GM21423 (cell line): Measurements from ENCODE around the gene CFAP300.

Experiments used
- ATAC-seq: cut with Tn5 transposase; IDR thresholded peaks from one replicate; pipeline ENCODE4 v1.9.1; 2021; ENCODE audit warnings: mild to moderate bottlenecking, moderate library complexity; ENCODE audit not compliant: unreplicated experiment

Gene CFAP300

DNA sequence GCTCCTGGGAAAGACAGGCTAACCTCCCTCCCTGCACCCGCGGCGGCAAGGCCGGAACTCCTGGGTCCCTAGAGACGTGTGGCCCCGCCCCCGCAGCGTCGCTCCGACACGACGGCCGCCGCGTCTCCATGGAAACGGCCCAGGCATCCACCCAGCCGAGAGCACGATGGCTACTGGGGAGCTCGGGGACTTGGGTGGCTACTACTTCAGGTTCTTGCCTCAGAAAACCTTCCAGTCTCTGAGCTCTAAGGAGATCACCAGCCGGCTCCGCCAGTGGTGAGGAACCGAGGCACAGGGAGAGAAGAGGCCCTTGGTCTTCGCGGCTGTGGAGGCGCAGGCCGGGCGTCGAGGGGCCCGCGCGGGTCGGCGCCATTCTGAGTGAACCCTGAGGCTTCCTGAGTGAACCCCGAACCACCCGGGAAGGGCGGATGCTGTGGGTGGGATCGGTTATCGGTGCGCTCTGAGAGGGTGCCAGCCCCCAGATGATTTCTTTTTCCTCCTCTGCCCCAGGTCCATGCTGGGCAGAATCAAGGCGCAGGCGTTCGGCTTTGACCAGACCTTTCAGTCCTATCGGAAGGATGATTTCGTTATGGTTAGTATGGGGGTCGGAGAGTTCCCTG lies at the start of gene CFAP300:
Gene CFAP300 (plus strand): TSS at position 133 of the 620 bp plus-strand sequence. CDS start 34 bp downstream, at position 167.
- ATAC-seq = no peak

DNA sequence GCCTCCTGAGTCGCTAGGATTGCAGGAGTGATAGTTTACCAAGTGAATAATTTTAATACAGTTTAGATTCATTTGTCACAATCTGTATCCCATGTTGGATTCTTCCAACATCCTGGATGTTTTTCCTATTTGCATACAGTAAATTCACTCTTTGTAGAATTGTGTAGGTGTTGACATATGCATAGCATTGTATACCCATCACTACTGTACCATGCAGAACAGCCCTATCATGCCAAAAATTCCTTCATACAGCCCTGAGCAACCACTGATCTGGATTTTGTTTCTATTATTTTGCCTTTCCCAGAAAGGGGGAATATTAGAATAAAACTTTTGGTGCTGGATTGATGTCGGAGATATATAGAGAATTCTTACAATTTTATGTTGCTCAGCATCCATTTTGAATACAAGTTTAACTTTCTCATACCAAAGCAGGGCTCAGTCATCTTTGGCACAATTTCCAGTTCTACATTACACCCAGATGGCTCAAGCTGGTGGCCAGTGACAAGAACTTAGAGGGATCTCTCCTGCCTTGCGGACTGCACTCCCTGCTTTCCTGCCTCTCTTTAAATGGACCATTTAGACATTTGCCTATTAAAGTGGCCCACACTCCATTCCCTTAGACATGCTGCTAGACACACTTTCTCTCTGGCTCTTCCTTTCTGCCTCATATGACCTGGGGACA lies 45.4 kb upstream of the CFAP300 start:
- ATAC-seq = no peak

DNA sequence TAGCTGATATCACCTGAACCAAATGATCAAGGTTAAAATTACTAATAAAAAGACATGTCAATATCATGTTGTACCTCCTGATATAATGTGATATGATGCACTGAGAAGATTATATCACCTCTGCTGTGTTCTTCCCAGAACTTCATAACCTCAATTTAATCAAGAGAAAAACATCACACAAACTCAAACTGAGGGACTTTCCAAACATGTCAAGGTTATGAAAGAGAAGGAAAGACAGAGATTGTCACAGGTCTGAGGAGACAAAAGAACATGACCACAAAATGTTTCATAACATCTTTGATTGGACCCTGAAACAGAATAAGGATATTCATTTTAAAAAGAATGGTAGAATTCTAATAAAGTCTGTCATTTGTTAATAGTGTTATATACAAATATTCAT lies 43.0 kb upstream of the CFAP300 start:
- ATAC-seq = no peak

DNA sequence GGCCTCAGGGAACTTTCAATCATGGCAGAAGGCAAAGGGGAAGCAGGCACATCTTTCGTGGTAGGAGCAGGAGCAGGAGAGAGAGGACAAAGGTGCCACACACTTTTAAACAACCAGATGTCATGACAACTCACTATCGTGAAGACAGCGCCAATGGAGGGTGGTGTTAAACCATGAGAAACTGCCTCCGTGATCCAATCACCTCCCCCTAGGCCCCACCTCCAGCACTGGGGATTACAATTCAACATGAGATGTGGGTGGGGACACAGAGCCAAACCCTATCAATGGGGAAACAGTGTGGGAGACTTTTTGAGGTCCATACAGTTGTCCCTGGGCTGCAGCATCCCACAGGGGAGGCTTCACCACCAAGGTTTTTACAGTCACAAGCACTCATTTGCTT lies 41.9 kb upstream of the CFAP300 start:
- no peak for ATAC-seq

DNA sequence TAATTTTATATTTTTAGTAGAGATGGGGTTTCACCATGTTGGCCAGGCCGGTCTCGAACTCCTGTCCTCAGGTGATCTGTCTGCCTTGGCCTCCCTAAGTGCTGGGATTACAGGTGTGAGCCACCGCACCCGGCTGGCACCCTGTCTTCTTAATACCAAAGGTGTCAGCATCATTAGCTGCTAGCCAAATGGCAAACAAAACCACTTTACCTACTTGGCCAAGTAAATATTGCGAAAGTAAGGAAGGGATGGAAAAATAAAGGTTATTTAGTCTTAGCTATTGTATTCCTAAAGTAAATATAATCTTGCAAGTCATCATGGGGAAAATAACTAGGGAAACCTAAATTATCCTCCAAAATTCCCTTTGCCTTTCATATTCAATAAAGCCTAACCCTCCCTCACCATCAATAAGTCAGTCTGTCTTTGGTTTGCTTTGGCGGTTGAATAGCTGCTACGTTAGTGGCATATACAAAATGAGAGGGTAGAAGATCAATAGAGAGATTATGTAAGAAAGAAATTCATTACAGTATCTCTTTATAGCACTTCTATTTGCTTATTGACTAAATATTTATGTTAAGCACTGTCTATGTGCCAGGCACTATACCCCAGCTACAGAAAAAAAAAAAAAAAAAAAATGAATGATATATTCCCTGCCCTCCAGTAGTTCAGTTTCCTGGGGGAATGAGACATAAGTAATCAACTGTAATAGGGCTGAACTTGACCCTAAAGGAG lies 40.2 kb upstream of the CFAP300 start:
- ATAC-seq = no peak

DNA sequence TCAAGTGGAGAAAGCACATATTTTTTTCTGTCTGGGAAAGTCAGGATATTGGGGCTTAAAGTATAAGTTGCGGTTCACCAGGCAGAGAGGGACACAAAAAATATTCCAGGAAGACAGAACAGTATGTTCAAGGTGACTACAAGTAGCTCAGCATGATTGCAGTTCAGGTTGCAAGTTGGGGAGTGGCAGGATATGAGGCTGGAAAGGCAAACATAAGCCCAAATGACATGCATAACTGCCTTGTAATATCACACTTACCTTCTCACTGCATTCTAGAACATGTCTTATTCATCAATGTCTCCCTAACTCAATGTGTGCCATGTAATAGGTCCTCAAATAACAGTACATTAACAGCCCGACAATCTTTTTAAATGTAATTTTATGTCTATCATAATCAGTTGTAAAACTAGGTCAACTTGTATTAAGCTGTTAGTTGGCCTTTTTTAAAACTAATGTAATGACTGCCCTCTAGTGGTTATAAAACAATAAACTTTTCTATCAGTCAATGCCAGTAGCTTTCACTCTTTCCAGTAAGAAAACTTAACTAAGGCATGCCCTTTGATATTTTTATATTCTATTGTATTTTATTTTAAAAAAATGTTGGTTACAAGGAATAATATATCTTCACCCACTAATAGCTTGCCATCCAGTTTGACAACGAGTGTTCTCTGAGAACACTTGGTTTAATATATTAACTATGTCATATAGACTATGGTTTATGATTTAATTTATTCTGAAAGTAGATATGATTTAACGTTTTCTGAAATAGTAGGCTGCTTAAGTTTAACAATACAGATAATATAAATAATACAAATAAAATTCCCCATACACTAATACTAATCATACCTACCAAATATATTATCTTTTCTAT lies 39.4 kb upstream of the CFAP300 start:
- peak; percentile 76 for ATAC-seq

DNA sequence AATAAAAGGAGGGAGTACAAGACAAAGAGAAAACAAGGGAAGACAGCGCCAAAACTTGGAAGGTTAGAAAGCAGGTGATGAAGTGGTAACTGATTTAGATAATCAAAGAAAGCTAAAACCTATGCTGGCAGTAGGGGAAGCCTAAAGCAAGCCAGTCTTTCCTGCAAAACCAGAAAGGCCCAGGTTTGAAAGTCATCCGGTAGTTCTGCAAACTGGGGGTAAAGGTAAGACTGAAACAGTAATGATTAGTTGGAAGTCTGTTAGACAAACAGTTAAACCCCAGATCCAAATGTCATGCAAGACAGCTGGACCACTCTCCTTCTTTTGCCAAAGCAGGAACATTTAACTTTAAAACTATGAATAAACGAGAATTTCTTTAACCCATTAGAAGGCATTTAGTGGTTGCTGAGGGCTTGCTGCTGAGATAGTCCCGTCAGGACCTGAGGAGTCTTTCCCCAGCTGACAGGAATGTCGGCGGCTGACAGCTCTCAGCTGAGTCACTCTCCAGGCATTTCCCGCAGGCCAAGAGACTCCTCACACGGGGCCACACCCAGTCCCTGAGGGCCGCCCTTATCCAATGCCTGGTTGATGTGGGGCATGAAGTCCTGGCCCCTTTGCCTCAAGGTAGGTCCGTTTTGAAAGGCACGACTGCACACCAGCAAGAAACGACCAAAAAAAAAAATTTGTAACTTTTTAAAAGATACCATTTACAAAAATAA lies 36.3 kb upstream of the CFAP300 start:
- no peak for ATAC-seq

DNA sequence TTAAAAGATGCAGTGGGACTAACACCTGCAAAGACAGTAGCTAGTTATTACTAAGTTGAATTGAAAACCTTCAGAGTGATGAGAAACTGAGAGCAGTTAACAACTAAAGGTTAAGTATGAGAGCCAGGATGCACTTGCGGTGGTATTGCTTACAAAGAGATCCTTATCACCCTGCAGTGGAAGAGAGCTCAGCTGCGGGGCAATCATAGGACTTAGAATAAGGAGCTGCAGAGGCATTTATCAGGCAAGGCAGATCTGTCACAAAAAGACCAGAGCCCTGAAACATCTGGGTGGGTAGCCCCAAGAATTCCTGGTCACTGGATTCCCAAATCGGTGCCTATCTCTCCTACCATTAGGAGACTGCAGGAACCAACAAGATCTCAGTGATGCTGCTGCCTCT lies 34.3 kb upstream of the CFAP300 start:
- no peak for ATAC-seq

DNA sequence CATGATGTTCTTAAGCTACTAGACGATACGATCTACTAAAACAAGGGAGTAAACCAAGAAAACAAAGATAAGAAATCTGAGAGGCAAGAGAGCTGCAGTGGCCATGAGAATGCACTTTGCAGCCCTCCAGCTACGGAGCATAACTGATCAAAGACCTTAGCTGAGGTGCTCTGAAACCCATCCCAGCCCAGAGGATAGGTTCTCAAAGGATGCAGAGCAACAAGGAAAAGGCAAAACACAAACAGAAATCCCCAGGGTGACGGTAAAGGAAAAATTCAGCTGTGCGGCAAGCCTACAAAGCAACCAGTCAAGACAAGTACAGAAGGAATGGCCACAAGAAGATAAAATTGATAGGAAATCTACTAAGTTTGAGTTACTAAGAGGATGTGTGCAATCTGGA lies 32.5 kb upstream of the CFAP300 start:
- no peak for ATAC-seq

DNA sequence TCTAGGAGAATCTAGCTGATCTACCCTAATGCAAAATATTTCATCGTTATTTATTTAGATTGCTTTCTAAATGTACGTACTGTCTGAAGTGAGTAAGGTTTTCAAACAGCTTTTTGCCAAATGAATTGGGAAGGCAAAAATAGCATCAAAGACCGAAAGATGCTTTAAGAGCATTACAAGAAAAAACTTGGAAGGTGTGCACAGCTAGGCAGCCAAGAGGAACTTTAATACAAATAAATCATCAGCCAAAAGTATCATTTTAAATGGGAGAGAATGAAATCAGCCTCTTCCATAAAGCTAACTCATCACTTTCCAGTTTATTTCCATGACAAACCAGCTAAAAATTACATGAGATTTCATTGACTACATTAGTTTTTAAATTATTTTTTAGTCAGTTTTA lies 30.2 kb upstream of the CFAP300 start:
- no peak for ATAC-seq

DNA sequence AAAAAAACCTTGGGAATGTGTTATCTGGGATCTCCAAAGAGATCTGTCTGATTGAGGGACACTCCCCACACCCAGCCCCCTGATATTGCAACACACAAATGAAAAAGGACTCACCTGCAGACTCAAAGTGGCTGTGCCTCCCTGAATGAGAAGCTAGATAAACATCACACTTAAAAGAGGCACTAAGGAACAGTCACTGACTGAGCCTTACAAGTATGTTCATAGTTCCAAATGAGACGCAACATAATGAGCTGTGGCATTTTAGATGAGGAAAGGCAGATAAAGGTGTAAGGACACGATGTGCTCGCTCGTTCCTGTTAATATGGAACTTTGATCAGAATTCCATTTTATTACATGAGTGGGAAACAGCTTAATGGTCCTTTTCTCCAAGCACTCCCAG lies 21.0 kb upstream of the CFAP300 start:
- no peak for ATAC-seq

DNA sequence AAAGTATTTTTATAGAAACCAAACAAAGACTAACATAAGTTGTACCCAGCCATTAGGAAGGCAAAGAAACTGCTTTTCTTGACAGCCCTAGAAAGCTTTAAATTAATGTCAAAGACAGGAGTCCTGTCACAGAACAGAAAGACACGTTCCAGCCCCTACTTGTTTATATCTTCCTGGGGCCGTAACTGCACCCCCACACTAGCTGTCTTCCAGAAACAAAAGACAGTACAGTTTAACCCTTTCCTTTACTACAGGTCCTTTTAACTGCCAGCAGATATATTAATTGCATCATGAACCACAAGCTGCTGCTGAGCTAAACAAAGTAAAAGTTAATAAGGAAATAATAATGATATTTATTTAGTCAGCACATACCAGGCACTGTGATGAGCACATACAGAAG lies 20.3 kb upstream of the CFAP300 start:
- ATAC-seq = no peak

DNA sequence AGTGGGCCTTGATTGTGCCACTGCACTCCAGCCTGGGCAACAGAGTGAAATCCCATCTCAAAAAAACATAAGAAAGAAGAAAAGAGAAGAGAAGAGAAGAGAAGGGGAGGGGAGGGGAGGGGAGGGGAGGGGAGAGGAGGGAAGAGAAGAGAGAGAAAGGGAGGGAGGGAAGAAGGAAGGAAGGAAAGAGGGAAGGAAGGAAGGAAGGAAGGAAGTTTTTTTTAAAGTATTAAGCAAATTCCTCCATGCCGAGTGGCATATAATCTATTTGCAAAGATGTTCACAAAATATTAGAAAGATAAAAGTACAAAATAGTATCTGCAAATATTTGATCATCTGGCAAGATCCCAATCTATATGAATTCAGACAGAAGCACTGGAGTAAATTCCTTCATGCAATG lies 10.5 kb upstream of the CFAP300 start:
- ATAC-seq = no peak

DNA sequence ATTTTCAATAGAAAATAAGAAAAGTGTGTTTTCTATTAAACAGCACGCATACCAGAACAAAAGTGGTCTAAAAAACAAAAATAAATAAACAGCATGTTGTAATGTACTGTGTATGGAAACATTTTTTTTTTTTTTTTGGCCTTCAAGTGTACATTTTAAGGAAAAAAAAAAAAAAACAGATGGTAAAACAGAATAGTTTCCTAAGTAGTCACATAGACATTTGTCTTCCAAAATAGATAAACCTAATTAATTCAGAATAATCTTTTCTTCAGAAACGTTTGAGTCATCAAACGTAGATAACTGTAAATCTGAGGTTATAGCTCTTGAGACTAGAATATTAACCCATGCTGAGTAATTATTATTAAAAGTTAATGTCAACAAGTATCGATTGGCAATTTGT lies 396 bp upstream of the CFAP300 start:
- no peak for ATAC-seq

DNA sequence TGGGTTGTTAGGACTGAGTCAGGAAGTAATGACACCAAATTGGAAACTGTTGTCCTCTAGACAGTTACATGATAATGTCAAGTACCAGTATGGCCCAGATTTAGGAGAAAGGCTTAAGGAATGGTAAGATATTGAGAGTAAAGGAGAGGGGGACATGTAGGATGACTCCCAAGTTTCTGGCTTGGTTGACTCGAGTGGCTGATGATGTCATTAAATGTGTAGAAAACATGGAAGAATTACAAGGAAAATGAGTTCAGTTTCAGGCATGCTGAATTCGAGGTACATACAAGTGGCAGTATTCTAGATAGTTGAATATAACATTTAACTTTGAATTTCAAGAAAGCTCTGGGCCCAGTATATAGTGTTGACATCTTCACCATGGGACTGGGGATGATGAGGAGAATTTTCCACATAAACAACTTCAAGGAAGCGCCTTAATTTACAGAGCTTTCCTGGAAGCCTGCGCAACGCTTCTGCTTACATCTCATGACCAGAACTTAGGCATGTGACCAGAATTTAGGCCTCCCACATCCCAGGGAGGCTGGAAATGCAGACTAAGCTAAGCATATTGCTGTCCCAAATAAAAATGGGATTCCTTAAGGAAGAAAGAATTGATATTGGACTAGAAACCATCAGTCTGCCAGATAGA lies 3.8 kb downstream of the CFAP300 start:
- no peak for ATAC-seq

DNA sequence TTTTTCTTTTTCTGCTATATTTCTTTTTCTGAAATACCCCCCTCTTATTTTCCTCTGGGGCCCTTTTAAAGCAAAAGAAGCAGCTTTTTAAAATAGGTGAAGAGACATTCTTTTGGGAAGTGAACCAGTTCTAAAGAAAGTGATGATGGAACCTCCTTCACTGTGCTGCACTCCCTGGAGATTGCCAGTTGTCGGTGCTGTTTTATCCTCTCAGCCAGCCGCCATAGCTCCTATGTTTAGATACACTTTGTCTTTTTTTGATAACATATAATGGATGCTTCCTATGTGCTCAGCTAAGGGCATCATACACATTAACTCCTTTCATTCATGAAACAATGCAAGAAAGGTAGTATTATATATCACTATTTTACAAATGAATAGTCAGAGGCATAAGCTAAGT lies 14.0 kb downstream of the CFAP300 start:
- no peak for ATAC-seq

DNA sequence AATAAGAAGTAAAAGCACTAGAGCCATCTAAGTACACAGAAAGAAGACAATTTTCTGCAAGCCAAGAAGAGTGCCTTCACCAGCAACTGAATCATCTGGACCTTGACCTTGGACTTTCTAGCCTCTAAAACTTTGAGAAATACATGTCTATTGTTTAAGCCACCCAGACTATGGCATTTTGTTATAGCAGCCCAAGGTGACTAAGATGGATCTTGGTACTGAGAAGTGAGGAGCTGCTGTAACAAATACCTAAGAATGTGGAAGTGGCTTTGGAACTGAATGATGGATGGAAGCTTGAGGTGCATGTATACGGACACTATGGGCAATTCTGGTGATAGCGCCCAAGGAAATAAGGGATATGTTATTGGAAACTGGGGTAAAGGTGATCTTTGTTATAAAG lies 14.9 kb downstream of the CFAP300 start:
- ATAC-seq = no peak

DNA sequence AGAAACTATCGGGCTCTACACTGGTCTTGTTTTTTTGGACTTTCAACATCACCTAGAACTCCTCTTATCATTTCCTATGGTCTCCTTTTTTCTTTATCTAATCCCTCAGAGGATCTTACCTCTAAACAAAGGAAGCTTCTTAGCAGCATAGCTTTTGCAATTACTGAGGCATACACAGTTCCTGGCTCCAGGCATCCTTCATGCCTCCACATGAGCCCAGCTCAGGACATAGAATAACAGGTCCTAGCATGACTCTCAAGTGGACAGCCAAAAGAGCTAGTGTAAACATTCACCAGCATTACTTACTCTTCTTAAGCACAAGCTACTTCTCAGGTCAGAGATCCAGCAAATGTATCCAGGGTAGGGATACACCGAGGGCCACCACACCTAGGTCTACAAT lies 17.1 kb downstream of the CFAP300 start:
- no peak for ATAC-seq

DNA sequence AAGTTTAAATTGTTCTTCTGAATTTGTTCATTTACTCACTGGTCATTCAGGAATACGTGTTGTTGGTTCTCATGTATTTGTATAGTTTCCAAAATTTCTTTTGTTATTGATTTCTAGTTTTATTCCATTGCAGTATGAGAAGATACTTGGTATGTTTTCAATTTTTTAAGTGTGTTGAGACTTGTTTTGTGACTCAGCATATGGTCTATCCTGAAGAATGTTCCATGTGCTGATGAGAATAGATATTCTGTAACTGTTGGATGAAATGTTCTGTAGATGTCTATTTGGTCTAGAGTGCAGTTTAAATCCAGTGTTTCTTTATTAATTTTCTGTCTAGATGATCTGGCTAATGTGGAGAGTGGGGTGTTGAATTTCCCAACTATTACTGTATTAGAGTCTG lies 23.5 kb downstream of the CFAP300 start:
- ATAC-seq = no peak
